Chondrocyte (in vitro differentiated cells): Measurements from ENCODE around the gene MYO15B. TPM values are rescaled to one million over a fixed set of nuclear protein-coding genes. Genes with fewer than 3 reads are reported as not detected.

Experiments
- DNase-seq: peaks from one replicate; pipeline ENCODE4 v3.0.0; 2021; ENCODE audit warnings: mixed read lengths, low spot score
- H3K27ac Mint-ChIP-seq: one replicate; pipeline ENCODE4 v1.8.0; 2021; ENCODE audit warnings: mild to moderate bottlenecking, moderate library complexity, mixed read lengths; ENCODE audit not compliant: unreplicated experiment
- H3K27me3 Mint-ChIP-seq: 2 replicates; pipeline ENCODE4 v1.8.0; 2021; ENCODE audit warnings: low read depth, mixed read lengths
- H3K36me3 Mint-ChIP-seq: 2 replicates; pipeline ENCODE4 v1.8.0; 2021; ENCODE audit warnings: low read depth, mixed read lengths
- H3K4me1 Mint-ChIP-seq: 2 replicates; pipeline ENCODE4 v1.8.0; 2021; ENCODE audit warnings: low read depth, mild to moderate bottlenecking, mixed read lengths
- H3K4me3 Mint-ChIP-seq: one replicate; pipeline ENCODE4 v1.8.0; 2021; ENCODE audit warnings: mild to moderate bottlenecking, moderate library complexity, mixed read lengths; ENCODE audit not compliant: unreplicated experiment
- H3K9me3 Mint-ChIP-seq: 2 replicates; pipeline ENCODE4 v1.8.0; 2021; ENCODE audit warnings: low read depth, mixed read lengths
- CTCF ChIP-seq: fragments of 200-600 bp; sonication (generic); IDR thresholded peaks from 2 replicates; pipeline ENCODE4 v1.5.0; 2021; ENCODE audit warnings: antibody characterized with exemption, mild to moderate bottlenecking, moderate library complexity
- total RNA-seq: library from RNA; stranded (reverse); gene quantifications from 3 replicates; pipeline ENCODE4 v1.2.1, GENCODE V29; 2021

The MYO15B gene
- total RNA-seq, 1 donor from 2014 or later = 16.0 TPM

- Mint-ChIP-seq H3K36me3 (no peaks in the 10 kb centered on the region), H3K27ac (no peak overlapping the region), H3K9me3 (no peaks in the 10 kb centered on the region), H3K4me1 (no peaks in the 10 kb centered on the region), H3K27me3 (no peaks in the 10 kb centered on the region), H3K4me3 (no peak overlapping the region)
- no peak for DNase-seq
- no peak for TF ChIP-seq CTCF
These were observed 19.5 kb downstream of the MYO15B start for GRCh38 chr17:75607086-75607485.

- DNase-seq = no peak
- Mint-ChIP-seq H3K4me3 (no peak overlapping the region), H3K36me3 (no peaks in the 10 kb centered on the region), H3K27me3 (no peaks in the 10 kb centered on the region), H3K4me1 (no peaks in the 10 kb centered on the region), H3K9me3 (no peaks in the 10 kb centered on the region), H3K27ac (no peak overlapping the region)
- TF ChIP-seq CTCF = no peak
These were observed 22.7 kb downstream of the MYO15B start for GRCh38 chr17:75610103-75610984.

GRCh38 chr17:75611851-75612429, 24.3 kb downstream of the MYO15B start:
- Mint-ChIP-seq H3K4me1 (no peaks in the 10 kb centered on the region), H3K4me3 (no peak overlapping the region), H3K27ac (no peak overlapping the region)

GRCh38 chr17:75612906-75613626, 25.5 kb downstream of the MYO15B start:
- no peaks in the 10 kb centered on the region for H3K9me3 Mint-ChIP-seq
- H3K27ac Mint-ChIP-seq = no peak overlapping the region
- no peaks in the 10 kb centered on the region for H3K27me3 Mint-ChIP-seq
- H3K4me1 Mint-ChIP-seq = no peaks in the 10 kb centered on the region
- H3K4me3 Mint-ChIP-seq = no peak overlapping the region
- no peak for TF ChIP-seq CTCF
- no peak for DNase-seq
- H3K36me3 Mint-ChIP-seq = no peaks in the 10 kb centered on the region

More at GRCh38 chr17:75611851-75612429, 24.3 kb downstream of the MYO15B start:
- TF ChIP-seq CTCF = no peak
- no peak for DNase-seq
- Mint-ChIP-seq H3K27me3 (no peaks in the 10 kb centered on the region), H3K9me3 (no peaks in the 10 kb centered on the region), H3K36me3 (no peaks in the 10 kb centered on the region)

- no peak for DNase-seq
- Mint-ChIP-seq H3K9me3 (no peaks in the 10 kb centered on the region), H3K36me3 (no peaks in the 10 kb centered on the region), H3K4me3 (no peak overlapping the region), H3K4me1 (no peaks in the 10 kb centered on the region), H3K27me3 (no peaks in the 10 kb centered on the region), H3K27ac (no peak overlapping the region)
- TF ChIP-seq CTCF = peak; percentile 38
These were observed 26.4 kb downstream of the MYO15B start for GRCh38 chr17:75614006-75614405.
